ENCODE results near the gene PTPN11. TPM values are rescaled to one million over a fixed set of nuclear protein-coding genes. Genes with fewer than 3 reads are reported as not detected.
"Not testable (repeated sequence)": the region's sequence is repeated elsewhere in the genome, so short reads cannot be mapped to it uniquely, and the experiment has no call there.

PTPN11 gene
- total RNA-seq, 1 donor from 2014 or later = 83.1 TPM

GRCh38 chr12:112401903-112402498, 16.7 kb upstream of the PTPN11 start:
- ATAC-seq (ENCODE audit: low read depth) (no peak), DNase-seq (no peak)
- Mint-ChIP-seq H3K27ac (no peak overlapping the region), H3K36me3 (ENCODE audit: low read depth) (peaks cover 35% of the 10 kb centered on the region), H3K9me3 (no peaks in the 10 kb centered on the region), H3K4me3 (no peak overlapping the region), H3K27me3 (no peaks in the 10 kb centered on the region), H3K4me1 (peaks cover 8% of the 10 kb centered on the region)
- ChIA-PET CTCF (no interaction called here), POLR2A (interaction anchor here (0.7 to 1.4 kb wide), 2 partner anchors 13 to 644 kb away, joined by 3 to 5 read pairs; no protein-coding TSS in a partner anchor)
- intact Hi-C loops (cut with micrococcal nuclease) = loop anchor here (10.0 kb wide), 1 partner anchor 277 kb away; the partner anchor contains the start of gene TRAFD1
- TF ChIP-seq CTCF (IDR thresholded peaks at IDR 0.05) = no peak

GRCh38 chr12:112406519-112407488, 11.9 kb upstream of the PTPN11 start:
- peaks cover 36% of the 10 kb centered on the region for H3K4me1 Mint-ChIP-seq
- no peaks in the 10 kb centered on the region for H3K9me3 Mint-ChIP-seq
- POLR2A ChIA-PET = interaction anchor here (1.5 to 2.0 kb wide), 2 partner anchors 12 to 394 kb away, joined by 4 to 5 read pairs; partner anchors contain the start of genes ERP29, PTPN11 and TMEM116
- no peak for ATAC-seq (ENCODE audit: low read depth)
- intact Hi-C loops (cut with micrococcal nuclease) = loop anchor here (10.0 kb wide), 1 partner anchor 282 kb away; the partner anchor contains the start of gene TRAFD1
- H3K27ac Mint-ChIP-seq = peak overlapping the region; percentile 35
- TF ChIP-seq CTCF (IDR thresholded peaks at IDR 0.05) = no peak
- DNase-seq = no peak
- H3K36me3 Mint-ChIP-seq (ENCODE audit: low read depth) = peaks cover 60% of the 10 kb centered on the region
- no peaks in the 10 kb centered on the region for H3K27me3 Mint-ChIP-seq
- CTCF ChIA-PET = no interaction called here
- H3K4me3 Mint-ChIP-seq = peak overlapping the region; percentile 100

GRCh38 chr12:112407683-112408082, 11.1 kb upstream of the PTPN11 start:
- POLR2A ChIA-PET = interaction anchor here (2.0 kb wide), 1 partner anchor 11 kb away, joined by 5 read pairs; the partner anchor contains the start of gene PTPN11
- intact Hi-C loops (cut with micrococcal nuclease) = loop anchor here (2.0 to 10.0 kb wide), 2 partner anchors 283 to 395 kb away; partner anchors contain the start of genes ERP29, TMEM116 and TRAFD1
- peaks cover 36% of the 10 kb centered on the region for H3K4me1 Mint-ChIP-seq
- peak overlapping the region; percentile 99 for H3K27ac Mint-ChIP-seq
- H3K27me3 Mint-ChIP-seq; CTCF ChIA-PET; H3K9me3 Mint-ChIP-seq; DNase-seq; ATAC-seq (ENCODE audit: low read depth): not testable (repeated sequence)
- peaks cover 60% of the 10 kb centered on the region for H3K36me3 Mint-ChIP-seq (ENCODE audit: low read depth)
- peak overlapping the region; percentile 100 for H3K4me3 Mint-ChIP-seq

- ChIA-PET CTCF (no interaction called here), POLR2A (no interaction called here)
- no peaks in the 10 kb centered on the region for H3K9me3 Mint-ChIP-seq
- intact Hi-C loops (cut with micrococcal nuclease) = loop anchor here (1.0 to 10.0 kb wide), 4 partner anchors 10 to 396 kb away; partner anchors contain the start of genes ERP29, HECTD4, PTPN11 and TMEM116
- H3K27me3 Mint-ChIP-seq = no peaks in the 10 kb centered on the region
- no peak for ATAC-seq (ENCODE audit: low read depth)
- TF ChIP-seq CTCF (IDR thresholded peaks at IDR 0.05) = no peak
- H3K4me3 Mint-ChIP-seq = peak overlapping the region; percentile 100
- peak overlapping the region; percentile 99 for H3K27ac Mint-ChIP-seq
- peaks cover 56% of the 10 kb centered on the region for H3K36me3 Mint-ChIP-seq (ENCODE audit: low read depth)
- H3K4me1 Mint-ChIP-seq = peaks cover 36% of the 10 kb centered on the region
- no peak for DNase-seq
Measured at GRCh38 chr12:112408621-112409020, 10.1 kb upstream of the PTPN11 start.

- Mint-ChIP-seq H3K4me3 (peak within 1 kb of the TSS; percentile 100), H3K4me1 (peaks cover 36% of the 10 kb centered on the region), H3K27me3 (no peaks in the 10 kb centered on the region), H3K9me3 (no peaks in the 10 kb centered on the region), H3K27ac (peak within 1 kb of the TSS; percentile 99), H3K36me3 (ENCODE audit: low read depth) (peaks cover 51% of the 10 kb centered on the region)
- DNase-seq (peak; percentile 70), ATAC-seq (ENCODE audit: low read depth) (peak; percentile 91)
- ChIA-PET POLR2A (interaction anchor here (1.4 kb wide), 1 partner anchor 9 kb away, joined by 11 read pairs; the partner anchor contains the start of gene PTPN11), CTCF (interaction anchor here (1.9 kb wide), 1 partner anchor 22 kb away, joined by 7 read pairs; no protein-coding TSS in a partner anchor)
- TF ChIP-seq CTCF (IDR thresholded peaks at IDR 0.05) = no peak
- intact Hi-C loops (cut with micrococcal nuclease) = loop anchor here (1.0 to 10.0 kb wide), 4 partner anchors 9 to 396 kb away; partner anchors contain the start of genes ERP29, HECTD4, PTPN11 and TMEM116
Measured at GRCh38 chr12:112409064-112409905, 9.5 kb upstream of the PTPN11 start, which contains the start of gene RPL6. RPL6 (minus strand) TSS chr12:112409605; CDS start chr12:112408656, 949 bp downstream.

Measured in activated B cell treated with CpG ODN at 0.5 μM for 24 hours (primary cell).